SK-N-MC (cell line): ENCODE measurements around the gene SUOX.
A peak's percentile ranks its signal among the peaks of the same experiment; 100 is the strongest.
"Not testable (repeated sequence)": the region's sequence is repeated elsewhere in the genome, so short reads cannot be mapped to it uniquely, and the experiment has no call there.

Experiments
- DNase-seq: peaks from one replicate; pipeline ENCODE4 v3.0.0-alpha.2; 2011; ENCODE audit warnings: low read depth, low spot score
- H3K27ac ChIP-seq: fragments of 200-600 bp; sonication (generic); 2 replicates; pipeline ENCODE4 v1.5.1; 2016; ENCODE audit warnings: mixed run types
- H3K36me3 ChIP-seq: fragments of 200-600 bp; sonication (generic); 2 replicates; pipeline ENCODE4 v1.6.1; 2017; ENCODE audit warnings: antibody characterized with exemption, low read length, mixed read lengths; ENCODE audit not compliant: insufficient read depth
- H3K4me3 ChIP-seq: fragments of 200-600 bp; sonication (generic); 2 replicates; pipeline ENCODE4 v1.5.1; 2016
- H3K9ac ChIP-seq: fragments of 200-600 bp; sonication (generic); 2 replicates; pipeline ENCODE4 v1.8.0; 2017; ENCODE audit warnings: mixed run types, mixed read lengths; ENCODE audit not compliant: insufficient read length
- H3K9me3 ChIP-seq: fragments of 200-600 bp; sonication (generic); 2 replicates; pipeline ENCODE4 v1.6.1; 2017; ENCODE audit warnings: low read depth, mild to moderate bottlenecking, antibody characterized with exemption, low read length, moderate library complexity, mixed read lengths
- EZH2 ChIP-seq: fragments of 200-600 bp; sonication (generic); IDR thresholded peaks from one replicate; pipeline ENCODE4 v1.6.1; 2017; ENCODE audit warnings: antibody characterized with exemption
- FOXP2 ChIP-seq: optimal IDR thresholded peaks from 2 replicates; pipeline ENCODE3; 2011; ENCODE audit warnings: mild to moderate bottlenecking, moderate library complexity; ENCODE audit not compliant: insufficient read depth; ENCODE audit errors: extremely low read length, control extremely low read depth
- POLR2AphosphoS5 ChIP-seq: IDR thresholded peaks from 2 replicates; pipeline ENCODE4 v1.6.1; 2012; ENCODE audit warnings: mild to moderate bottlenecking, low read depth, low read length, borderline replicate concordance

Gene SUOX

GRCh38 chr12:56040963-56041551 is 44.0 kb downstream of the SUOX start:
- Histone ChIP-seq H3K9ac (peak overlapping the region; percentile 80), H3K4me3 (peak overlapping the region; percentile 97), H3K9me3 (no peaks in the 10 kb centered on the region), H3K36me3 (peaks cover 33% of the 10 kb centered on the region), H3K27ac (peak overlapping the region; percentile 83)
- no peak for DNase-seq
- TF ChIP-seq FOXP2 (no peak), EZH2 (no peak), POLR2AphosphoS5 (no peak)

GRCh38 chr12:56041552-56042429 is 44.7 kb downstream of the SUOX start, which contains the start of gene RPS26:
Gene RPS26, plus strand, starts transcription at chr12:56041918. Its CDS starts 249 bp downstream, at chr12:56042167.
- Histone ChIP-seq H3K4me3 (peak within 1 kb of the TSS; percentile 97), H3K9ac (peak within 1 kb of the TSS; percentile 99), H3K9me3 (no peaks in the 10 kb centered on the region), H3K27ac (peak within 1 kb of the TSS; percentile 99), H3K36me3 (peaks cover 33% of the 10 kb centered on the region)
- peak; percentile 98 for DNase-seq
- peak; percentile 91 for TF ChIP-seq FOXP2
- TF ChIP-seq EZH2 = no peak
- peak; percentile 99 for TF ChIP-seq POLR2AphosphoS5

DNA sequence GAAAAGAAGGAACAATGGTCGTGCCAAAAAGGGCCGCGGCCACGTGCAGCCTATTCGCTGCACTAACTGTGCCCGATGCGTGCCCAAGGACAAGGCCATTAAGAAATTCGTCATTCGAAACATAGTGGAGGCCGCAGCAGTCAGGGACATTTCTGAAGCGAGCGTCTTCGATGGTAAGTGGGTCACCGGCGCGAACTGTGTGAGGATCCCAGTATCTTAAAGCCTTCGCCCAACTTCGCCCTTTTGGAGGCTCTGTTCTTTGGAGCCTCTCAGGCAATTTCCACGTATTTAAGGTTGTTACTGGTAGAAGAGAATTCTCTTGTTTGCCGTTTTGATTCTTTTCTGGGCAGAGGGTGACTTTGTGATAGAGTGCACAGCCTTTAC is 45.3 kb downstream of the SUOX start:
- H3K27ac ChIP-seq = peak overlapping the region; percentile 99; the same call in 1 of the 2 replicates
- H3K36me3 ChIP-seq = peaks cover 33% of the 10 kb centered on the region
- DNase-seq, H3K9me3 ChIP-seq: not testable (repeated sequence)
- H3K9ac ChIP-seq = peak overlapping the region; percentile 99
- peak overlapping the region; percentile 97 for H3K4me3 ChIP-seq

GRCh38 chr12:56042843-56043242 is 45.8 kb downstream of the SUOX start:
- no peak for DNase-seq
- H3K9ac ChIP-seq = peak overlapping the region; percentile 99
- peaks cover 33% of the 10 kb centered on the region for H3K36me3 ChIP-seq
- no peaks in the 10 kb centered on the region for H3K9me3 ChIP-seq
- peak overlapping the region; percentile 97 for H3K4me3 ChIP-seq
- 0 out of 2 replicates have a peak overlapping the region, but pooled peaks have one; percentile 32 for H3K27ac ChIP-seq
- TF ChIP-seq POLR2AphosphoS5 (no peak), EZH2 (no peak), FOXP2 (no peak)

DNA sequence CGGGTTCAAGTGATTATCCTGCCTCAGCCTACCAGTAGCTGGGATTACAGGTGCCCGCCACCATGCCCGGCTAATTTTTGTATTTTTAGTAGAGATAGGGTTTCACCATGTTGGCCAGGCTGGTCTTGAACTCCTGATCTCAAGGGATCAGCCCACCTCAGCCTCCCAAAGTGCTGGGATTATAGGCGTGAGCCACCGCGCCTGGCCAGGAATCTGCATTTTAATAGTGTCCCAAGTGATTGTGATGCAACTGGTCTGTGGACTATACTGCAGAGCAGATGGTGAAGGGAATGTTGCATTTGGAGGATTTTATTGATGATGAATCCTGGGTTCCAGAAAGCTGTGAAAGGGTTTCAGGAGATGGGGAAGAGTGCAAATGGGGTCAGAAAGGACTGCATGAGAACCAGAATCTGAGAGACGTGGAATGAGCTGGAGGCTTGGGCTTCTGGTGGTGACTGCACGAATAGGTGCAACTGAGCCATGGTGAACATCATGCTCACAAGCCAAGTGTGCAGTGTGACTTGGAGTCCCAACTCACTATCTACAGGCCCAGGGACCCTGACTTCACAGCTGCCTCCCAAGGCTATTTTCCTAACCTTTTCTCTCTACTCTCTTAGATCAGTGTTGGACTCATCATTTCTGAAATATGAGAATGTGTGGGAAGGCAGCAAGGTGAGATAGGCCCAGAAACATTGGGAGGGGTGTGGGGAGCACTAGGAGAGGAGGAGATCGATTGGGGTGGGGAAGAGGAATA is 49.1 kb downstream of the SUOX start:
- H3K27ac ChIP-seq = peak overlapping the region; percentile 81
- H3K9ac ChIP-seq = no peak overlapping the region
- TF ChIP-seq EZH2 = no peak
- TF ChIP-seq POLR2AphosphoS5 = no peak; the same call in 1 of the 2 replicates
- no peak for TF ChIP-seq FOXP2
- peaks cover 33% of the 10 kb centered on the region for H3K36me3 ChIP-seq
- H3K9me3 ChIP-seq = no peaks in the 10 kb centered on the region
- no peak for DNase-seq
- H3K4me3 ChIP-seq = no peak overlapping the region

DNA sequence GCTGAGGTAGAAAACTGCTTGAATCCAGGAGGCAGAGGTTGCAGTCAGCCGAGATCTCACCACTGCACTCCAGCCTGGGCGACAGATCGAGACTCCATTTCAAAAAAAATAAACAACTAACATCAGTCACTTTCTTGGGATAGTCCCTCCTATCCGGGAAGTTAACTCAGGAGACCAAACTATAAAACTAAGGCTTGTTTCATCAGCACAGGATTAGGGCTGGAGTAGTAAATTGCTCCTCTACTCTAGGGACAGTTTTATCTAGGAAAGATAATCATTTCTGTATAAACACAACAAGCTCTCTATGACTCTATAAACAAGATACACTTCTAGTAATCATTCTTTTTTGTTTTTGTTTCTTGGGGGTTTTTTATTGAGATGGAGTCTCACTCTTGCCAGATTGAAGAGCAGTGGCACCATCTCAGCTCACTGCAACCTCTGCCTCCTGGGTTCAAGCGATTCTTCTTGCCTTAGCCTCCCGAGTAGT is 56.4 kb downstream of the SUOX start:
- no peak overlapping the region for H3K27ac ChIP-seq
- no peak overlapping the region for H3K4me3 ChIP-seq
- TF ChIP-seq FOXP2 (no peak), POLR2AphosphoS5 (no peak), EZH2 (no peak)
- DNase-seq = no peak
- H3K9ac ChIP-seq = no peak overlapping the region
- no peaks in the 10 kb centered on the region for H3K36me3 ChIP-seq
- H3K9me3 ChIP-seq = no peaks in the 10 kb centered on the region
